K562 (cell line): Measurements from ENCODE around the gene RALGAPB. TPM values are rescaled to one million over a fixed set of nuclear protein-coding genes. Genes with fewer than 3 reads are reported as not detected.
A peak's percentile ranks its signal among the peaks of the same experiment; 100 is the strongest.

Experiments used
- CHD1 ChIP-seq: fragments of 200-600 bp; sonication (generic); IDR thresholded peaks from one replicate; pipeline ENCODE4 v1.6.1; 2012; ENCODE audit warnings: mild to moderate bottlenecking, moderate library complexity, low read length, inconsistent platforms
- GABPB1 ChIP-seq: sonication (generic); formaldehyde crosslinking; IDR thresholded peaks from 2 replicates; pipeline ENCODE4 v1.8.0; 2022; ENCODE audit warnings: mild to moderate bottlenecking, missing genetic modification reagents
- HMGN3 ChIP-seq: IDR thresholded peaks from 2 replicates; pipeline ENCODE4 v1.6.1; 2011; ENCODE audit warnings: borderline replicate concordance, low read depth, mild to moderate bottlenecking, mixed read lengths, low read length; ENCODE audit not compliant: insufficient read length; ENCODE audit errors: extremely low read depth
- MCM5 ChIP-seq: fragments of 450-650 bp; IDR thresholded peaks from 2 replicates; pipeline ENCODE4 v1.6.1; 2016; ENCODE audit warnings: low read depth
- MEF2A ChIP-seq: IDR thresholded peaks from 2 replicates; pipeline ENCODE4 v1.6.1; 2011; ENCODE audit warnings: low read depth, mild to moderate bottlenecking, low read length, moderate library complexity; ENCODE audit not compliant: control insufficient read depth
- MEF2D ChIP-seq: conservative IDR thresholded peaks from 2 replicates; pipeline ENCODE4 v1.6.1; 2016; ENCODE audit warnings: low read depth, missing genetic modification characterization, missing compliant biosample characterization
- NBN ChIP-seq: fragments of 450-650 bp; IDR thresholded peaks from 2 replicates; pipeline ENCODE4 v1.6.1; 2016; ENCODE audit warnings: low read depth, mild to moderate bottlenecking
- PTTG1 ChIP-seq: fragments of 450-650 bp; IDR thresholded peaks from 2 replicates; pipeline ENCODE4 v1.6.1; 2016; ENCODE audit warnings: low read depth, mild to moderate bottlenecking, missing genetic modification characterization, missing compliant biosample characterization
- SRSF3 ChIP-seq: fragments of 200-400 bp; formaldehyde crosslinking; IDR thresholded peaks from 2 replicates; pipeline ENCODE4 v1.6.1; 2016; ENCODE audit warnings: mild to moderate bottlenecking, low read length, moderate library complexity; ENCODE audit not compliant: insufficient read depth
- TFAM ChIP-seq: fragments of 250-450 bp; sonication (Bioruptor Pico); conservative IDR thresholded peaks from 2 replicates; pipeline ENCODE4 v1.5.0; 2021; ENCODE audit warnings: mild to moderate bottlenecking, moderate library complexity
- ZNF23 ChIP-seq: fragments of 250-450 bp; sonication (Bioruptor Pico); IDR thresholded peaks from 2 replicates; pipeline ENCODE4 v1.4.0; 2020; ENCODE audit warnings: mild to moderate bottlenecking
- ZNF507 ChIP-seq: conservative IDR thresholded peaks from 2 replicates; pipeline ENCODE4 v1.6.1; 2017; ENCODE audit warnings: missing genetic modification characterization, missing compliant biosample characterization
- polyA plus RNA-seq, 8 experiments: library from polyadenylated mRNA; depleted of rRNA in 4 of 8; stranded (reverse) in 5 of 8; unstranded in 3 of 8; fragments of >200 nt; fragmentation: Nextera tagmentation in 2 of 8; fragmentation: Illumina TruSeq in 1 of 8; extraction: Ambion mirVana in 2 of 8; extraction: Trizol in 1 of 8; gene quantifications; 2 replicates each; pipeline versions ENCODE4 v1.2.1 to v1.2.3, GENCODE V29; 2011 to 2014; ENCODE audit warnings: inconsistent platforms in 1 of 8, missing spikeins in 1 of 8
- total RNA-seq, 7 experiments: library from RNA; depleted of rRNA in 6 of 7; stranded (reverse); fragments of >200 nt in 6 of 7; fragmentation: Illumina TruSeq in 2 of 7; extraction: Trizol in 2 of 7; gene quantifications; 2 replicates each; pipeline versions ENCODE4 v1.2.1 to v1.2.3, GENCODE V29; 2011 to 2021; ENCODE audit warnings: low replicate concordance in 1 of 7
- TF ChIP-seq, protein P1 (sequence below): fragments of 250-450 bp; sonication (Bioruptor Pico); IDR thresholded peaks from 2 replicates; pipeline ENCODE4 v1.8.0; 2022; ENCODE audit warnings: moderate library complexity, mild to moderate bottlenecking, inconsistent platforms
- TF ChIP-seq, protein P2 (sequence below): IDR thresholded peaks from 2 replicates; pipeline ENCODE4 v1.6.1; 2011; ENCODE audit not compliant: insufficient read length; ENCODE audit errors: extremely low read depth
- TF ChIP-seq, protein P3 (sequence below): fragments of 450-650 bp; IDR thresholded peaks from 2 replicates; pipeline ENCODE4 v1.6.1; 2016; ENCODE audit warnings: mild to moderate bottlenecking
- TF ChIP-seq, protein P4 (sequence below): sonication (generic); formaldehyde crosslinking; IDR thresholded peaks from 2 replicates; pipeline ENCODE4 v1.8.0; 2022; ENCODE audit warnings: mild to moderate bottlenecking, missing genetic modification reagents
- TF ChIP-seq, protein P5 (sequence below): sonication (generic); formaldehyde crosslinking; IDR thresholded peaks from 2 replicates; pipeline ENCODE4 v1.8.0; 2022; ENCODE audit warnings: mild to moderate bottlenecking, missing genetic modification reagents, borderline replicate concordance
- TF ChIP-seq, protein P6 (sequence below), 3 experiments: IDR thresholded peaks in 2 of 3; conservative IDR thresholded peaks in 1 of 3; 2 replicates each; pipeline ENCODE4 v1.5.1; 2011 to 2012; ENCODE audit warnings: low read length in 3 of 3, mild to moderate bottlenecking in 3 of 3, control low read depth in 2 of 3, improper control_type of control experiment in 1 of 3, inconsistent platforms in 1 of 3, low read depth in 1 of 3, mixed read lengths in 1 of 3, moderate library complexity in 1 of 3; ENCODE audit not compliant: insufficient read depth in 2 of 3

Gene RALGAPB
- total and polyA plus RNA-seq, 9 of the 15 experiments (the other 6 are each of a cell fraction or from before 2014, with no cell fraction given) = 4.3 to 25.6 (median 13.6) TPM

DNA sequence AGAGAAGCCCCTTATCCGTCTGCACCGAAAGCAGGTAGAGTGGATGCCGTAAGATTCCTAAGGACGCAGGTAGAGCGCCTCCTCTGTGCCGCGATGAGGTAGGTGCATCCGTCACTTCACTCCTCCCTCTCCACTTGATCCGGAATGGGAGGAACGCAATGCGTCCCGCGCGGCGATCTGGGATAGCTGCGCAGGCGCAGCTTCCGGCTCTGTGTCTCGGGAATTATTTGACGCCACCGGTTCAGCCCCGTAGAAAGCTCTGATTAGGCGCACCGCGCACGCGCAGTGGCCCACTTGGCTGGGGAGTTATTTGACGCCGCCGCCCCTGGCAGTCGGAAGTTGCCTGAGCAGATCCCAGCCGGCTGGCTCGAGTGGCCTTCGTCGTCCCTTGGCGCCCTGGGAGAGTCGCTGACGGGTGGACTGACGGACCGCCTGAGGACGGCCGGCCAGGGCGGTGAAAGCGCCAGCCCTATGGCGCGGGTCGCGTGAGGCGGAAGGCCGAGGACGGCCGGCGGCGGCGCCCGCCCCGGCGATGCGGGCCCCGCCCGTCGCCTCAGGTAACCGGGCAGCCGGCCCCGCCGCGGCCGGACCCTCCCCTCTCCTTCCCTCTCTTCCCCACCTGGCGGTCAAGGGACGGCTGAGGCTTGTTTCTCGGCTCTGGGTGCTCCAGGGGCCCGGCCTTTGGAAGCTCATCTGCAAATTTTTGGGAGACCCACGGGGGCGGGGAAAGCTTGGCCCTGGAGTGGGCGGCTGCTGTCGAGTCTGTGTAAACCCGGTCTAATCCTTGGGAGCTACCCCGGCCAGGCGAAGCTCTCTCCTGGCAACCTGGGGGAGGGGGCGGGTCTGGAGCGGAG lies at the start of gene RALGAPB (continued):
- TF ChIP-seq, protein P1, sequence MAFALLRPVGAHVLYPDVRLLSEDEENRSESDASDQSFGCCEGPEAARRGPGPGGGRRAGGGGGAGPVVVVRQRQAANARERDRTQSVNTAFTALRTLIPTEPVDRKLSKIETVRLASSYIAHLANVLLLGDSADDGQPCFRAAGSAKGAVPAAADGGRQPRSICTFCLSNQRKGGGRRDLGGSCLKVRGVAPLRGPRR = no peak
- TF ChIP-seq ZNF23 (CRISPR knock-in tag) (no peak), SRSF3 (no peak), MEF2A (no peak), CHD1 (no peak), HMGN3 (no peak), MEF2D (no peak), GABPB1 (peak; percentile 84), NBN (0 out of 2 replicates have a peak, but pooled peaks have one; percentile 53), TFAM (CRISPR knock-in tag) (no peak), PTTG1 (tag) (no peak), MCM5 (no peak), ZNF507 (tag) (no peak)
- TF ChIP-seq, protein P2, sequence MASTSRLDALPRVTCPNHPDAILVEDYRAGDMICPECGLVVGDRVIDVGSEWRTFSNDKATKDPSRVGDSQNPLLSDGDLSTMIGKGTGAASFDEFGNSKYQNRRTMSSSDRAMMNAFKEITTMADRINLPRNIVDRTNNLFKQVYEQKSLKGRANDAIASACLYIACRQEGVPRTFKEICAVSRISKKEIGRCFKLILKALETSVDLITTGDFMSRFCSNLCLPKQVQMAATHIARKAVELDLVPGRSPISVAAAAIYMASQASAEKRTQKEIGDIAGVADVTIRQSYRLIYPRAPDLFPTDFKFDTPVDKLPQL = no peak
- TF ChIP-seq, protein P3, sequence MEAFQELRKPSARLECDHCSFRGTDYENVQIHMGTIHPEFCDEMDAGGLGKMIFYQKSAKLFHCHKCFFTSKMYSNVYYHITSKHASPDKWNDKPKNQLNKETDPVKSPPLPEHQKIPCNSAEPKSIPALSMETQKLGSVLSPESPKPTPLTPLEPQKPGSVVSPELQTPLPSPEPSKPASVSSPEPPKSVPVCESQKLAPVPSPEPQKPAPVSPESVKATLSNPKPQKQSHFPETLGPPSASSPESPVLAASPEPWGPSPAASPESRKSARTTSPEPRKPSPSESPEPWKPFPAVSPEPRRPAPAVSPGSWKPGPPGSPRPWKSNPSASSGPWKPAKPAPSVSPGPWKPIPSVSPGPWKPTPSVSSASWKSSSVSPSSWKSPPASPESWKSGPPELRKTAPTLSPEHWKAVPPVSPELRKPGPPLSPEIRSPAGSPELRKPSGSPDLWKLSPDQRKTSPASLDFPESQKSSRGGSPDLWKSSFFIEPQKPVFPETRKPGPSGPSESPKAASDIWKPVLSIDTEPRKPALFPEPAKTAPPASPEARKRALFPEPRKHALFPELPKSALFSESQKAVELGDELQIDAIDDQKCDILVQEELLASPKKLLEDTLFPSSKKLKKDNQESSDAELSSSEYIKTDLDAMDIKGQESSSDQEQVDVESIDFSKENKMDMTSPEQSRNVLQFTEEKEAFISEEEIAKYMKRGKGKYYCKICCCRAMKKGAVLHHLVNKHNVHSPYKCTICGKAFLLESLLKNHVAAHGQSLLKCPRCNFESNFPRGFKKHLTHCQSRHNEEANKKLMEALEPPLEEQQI = no peak
- TF ChIP-seq, protein P4, sequence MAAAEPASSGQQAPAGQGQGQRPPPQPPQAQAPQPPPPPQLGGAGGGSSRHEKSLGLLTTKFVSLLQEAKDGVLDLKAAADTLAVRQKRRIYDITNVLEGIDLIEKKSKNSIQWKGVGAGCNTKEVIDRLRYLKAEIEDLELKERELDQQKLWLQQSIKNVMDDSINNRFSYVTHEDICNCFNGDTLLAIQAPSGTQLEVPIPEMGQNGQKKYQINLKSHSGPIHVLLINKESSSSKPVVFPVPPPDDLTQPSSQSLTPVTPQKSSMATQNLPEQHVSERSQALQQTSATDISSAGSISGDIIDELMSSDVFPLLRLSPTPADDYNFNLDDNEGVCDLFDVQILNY (CRISPR knock-in tag) = no peak
- TF ChIP-seq, protein P5, sequence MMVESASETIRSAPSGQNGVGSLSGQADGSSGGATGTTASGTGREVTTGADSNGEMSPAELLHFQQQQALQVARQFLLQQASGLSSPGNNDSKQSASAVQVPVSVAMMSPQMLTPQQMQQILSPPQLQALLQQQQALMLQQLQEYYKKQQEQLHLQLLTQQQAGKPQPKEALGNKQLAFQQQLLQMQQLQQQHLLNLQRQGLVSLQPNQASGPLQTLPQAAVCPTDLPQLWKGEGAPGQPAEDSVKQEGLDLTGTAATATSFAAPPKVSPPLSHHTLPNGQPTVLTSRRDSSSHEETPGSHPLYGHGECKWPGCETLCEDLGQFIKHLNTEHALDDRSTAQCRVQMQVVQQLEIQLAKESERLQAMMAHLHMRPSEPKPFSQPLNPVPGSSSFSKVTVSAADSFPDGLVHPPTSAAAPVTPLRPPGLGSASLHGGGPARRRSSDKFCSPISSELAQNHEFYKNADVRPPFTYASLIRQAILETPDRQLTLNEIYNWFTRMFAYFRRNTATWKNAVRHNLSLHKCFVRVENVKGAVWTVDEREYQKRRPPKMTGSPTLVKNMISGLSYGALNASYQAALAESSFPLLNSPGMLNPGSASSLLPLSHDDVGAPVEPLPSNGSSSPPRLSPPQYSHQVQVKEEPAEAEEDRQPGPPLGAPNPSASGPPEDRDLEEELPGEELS (CRISPR knock-in tag) = no peak
- TF ChIP-seq, protein P6, sequence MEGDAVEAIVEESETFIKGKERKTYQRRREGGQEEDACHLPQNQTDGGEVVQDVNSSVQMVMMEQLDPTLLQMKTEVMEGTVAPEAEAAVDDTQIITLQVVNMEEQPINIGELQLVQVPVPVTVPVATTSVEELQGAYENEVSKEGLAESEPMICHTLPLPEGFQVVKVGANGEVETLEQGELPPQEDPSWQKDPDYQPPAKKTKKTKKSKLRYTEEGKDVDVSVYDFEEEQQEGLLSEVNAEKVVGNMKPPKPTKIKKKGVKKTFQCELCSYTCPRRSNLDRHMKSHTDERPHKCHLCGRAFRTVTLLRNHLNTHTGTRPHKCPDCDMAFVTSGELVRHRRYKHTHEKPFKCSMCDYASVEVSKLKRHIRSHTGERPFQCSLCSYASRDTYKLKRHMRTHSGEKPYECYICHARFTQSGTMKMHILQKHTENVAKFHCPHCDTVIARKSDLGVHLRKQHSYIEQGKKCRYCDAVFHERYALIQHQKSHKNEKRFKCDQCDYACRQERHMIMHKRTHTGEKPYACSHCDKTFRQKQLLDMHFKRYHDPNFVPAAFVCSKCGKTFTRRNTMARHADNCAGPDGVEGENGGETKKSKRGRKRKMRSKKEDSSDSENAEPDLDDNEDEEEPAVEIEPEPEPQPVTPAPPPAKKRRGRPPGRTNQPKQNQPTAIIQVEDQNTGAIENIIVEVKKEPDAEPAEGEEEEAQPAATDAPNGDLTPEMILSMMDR (IDR thresholded peaks at IDR 0.05 in 2 of 3, conservative IDR thresholded peaks at IDR 0.05 in 1 of 3; ENCODE audit: insufficient read depth in 2 of 3, low read depth in 1 of 3, low read length in 3 of 3) = peak; percentile 62 to 73 (median 70)
